ENCODE data around the gene TGFBR2.

DNA sequence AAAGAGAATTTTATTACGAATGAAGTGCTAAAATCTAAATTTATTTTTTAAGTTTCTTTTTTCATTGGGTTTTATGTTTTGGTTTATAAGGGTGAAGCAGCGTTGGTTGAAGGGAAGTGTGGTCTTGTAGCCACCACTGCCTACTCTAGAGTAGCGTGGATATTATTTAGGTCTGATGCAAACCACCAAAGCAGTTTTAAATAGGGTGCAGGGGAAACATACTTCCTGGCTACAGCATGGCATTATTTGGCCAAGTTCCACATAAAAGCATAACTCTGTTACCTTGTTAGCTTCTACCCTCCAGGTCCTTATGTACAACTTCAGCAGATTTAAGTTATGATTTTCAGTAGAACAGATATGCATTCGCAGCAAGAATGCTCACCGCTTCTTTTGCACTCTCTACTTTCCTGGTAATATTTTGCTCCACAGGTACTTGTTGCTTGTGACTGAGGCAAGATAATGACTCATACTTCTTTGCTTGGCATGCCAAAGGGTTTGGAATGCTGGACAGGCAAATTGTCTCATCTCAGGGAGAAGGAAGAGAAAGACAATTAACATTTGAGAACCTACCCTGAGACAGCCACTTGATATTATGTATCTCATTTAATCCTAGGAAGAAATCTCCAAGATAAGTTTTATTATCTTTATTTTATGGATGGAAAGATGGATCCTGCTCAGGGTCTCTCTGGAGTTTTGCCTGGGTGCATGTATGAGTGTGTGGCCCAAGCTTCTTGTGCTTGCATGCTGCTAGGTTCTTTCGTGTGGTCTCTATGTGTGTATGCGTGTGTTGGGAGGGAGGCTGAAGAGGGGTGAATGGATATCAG, 5.4 kb downstream of the TGFBR2 start:
- TF ChIP-seq, protein P1, sequence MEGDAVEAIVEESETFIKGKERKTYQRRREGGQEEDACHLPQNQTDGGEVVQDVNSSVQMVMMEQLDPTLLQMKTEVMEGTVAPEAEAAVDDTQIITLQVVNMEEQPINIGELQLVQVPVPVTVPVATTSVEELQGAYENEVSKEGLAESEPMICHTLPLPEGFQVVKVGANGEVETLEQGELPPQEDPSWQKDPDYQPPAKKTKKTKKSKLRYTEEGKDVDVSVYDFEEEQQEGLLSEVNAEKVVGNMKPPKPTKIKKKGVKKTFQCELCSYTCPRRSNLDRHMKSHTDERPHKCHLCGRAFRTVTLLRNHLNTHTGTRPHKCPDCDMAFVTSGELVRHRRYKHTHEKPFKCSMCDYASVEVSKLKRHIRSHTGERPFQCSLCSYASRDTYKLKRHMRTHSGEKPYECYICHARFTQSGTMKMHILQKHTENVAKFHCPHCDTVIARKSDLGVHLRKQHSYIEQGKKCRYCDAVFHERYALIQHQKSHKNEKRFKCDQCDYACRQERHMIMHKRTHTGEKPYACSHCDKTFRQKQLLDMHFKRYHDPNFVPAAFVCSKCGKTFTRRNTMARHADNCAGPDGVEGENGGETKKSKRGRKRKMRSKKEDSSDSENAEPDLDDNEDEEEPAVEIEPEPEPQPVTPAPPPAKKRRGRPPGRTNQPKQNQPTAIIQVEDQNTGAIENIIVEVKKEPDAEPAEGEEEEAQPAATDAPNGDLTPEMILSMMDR (IDR thresholded peaks at IDR 0.05 in 8 of 11, conservative IDR thresholded peaks at IDR 0.05 in 3 of 11) = no peak
- TF ChIP-seq POLR2A (IDR thresholded peaks at IDR 0.05) (no peak), POLR2AphosphoS5 (IDR thresholded peaks at IDR 0.05) (peak in 1 of 3 donors; percentile 66)
